Measurements from ENCODE around the gene ASB7. TPM values are rescaled to one million over a fixed set of nuclear protein-coding genes. Genes with fewer than 3 reads are reported as not detected.

ASB7 gene
- total and polyA plus RNA-seq, 2 donors: 6.5 to 10.6 TPM

DNA sequence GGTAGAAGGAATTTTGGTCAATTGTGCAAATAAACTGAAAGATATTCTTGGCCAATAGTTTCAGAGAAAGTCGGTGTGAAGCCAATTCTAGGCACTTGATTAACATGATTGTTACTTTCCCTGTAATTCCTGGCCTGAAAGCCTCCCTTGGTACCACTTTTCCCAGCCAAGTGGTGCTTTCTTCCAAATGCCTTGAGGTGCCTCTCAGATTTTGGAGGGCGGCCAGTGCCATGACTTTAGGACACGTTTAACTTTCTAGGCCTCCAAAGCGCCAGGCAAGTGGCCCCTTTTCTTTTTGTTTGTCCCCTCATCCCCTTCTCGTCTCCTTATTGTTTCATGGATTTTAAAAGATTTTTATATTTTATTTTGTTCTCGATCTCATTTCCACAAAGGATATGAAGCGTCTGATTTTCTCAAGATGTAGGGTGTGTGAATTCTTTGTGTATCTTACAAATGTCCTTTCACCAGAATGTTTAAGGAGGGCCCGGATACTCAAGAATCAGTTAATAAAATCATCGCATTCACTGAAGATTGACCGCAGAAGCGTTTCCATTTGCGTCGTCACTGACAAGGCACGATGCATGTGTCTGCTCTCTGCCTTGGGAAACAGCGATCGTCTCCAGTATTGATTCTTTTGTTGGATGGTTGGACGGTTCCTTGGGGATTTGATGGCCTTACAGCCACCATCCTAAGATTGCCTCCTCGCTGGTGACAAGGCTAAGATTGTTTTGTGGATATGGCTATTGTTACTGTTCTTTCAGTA lies 87.8 kb downstream of the ASB7 start:
- WGBS: 94% methylated on average over 18 of the region's 18 CpGs
- Histone ChIP-seq H3K27ac (ENCODE audit: low read depth in 1 of 2, low read length in 1 of 2) (no peak overlapping the region), H3K9me3 (ENCODE audit: control insufficient read depth in 2 of 2, insufficient read depth in 1 of 2, low read length in 1 of 2) (no peaks in the 10 kb centered on the region), H3K36me3 (ENCODE audit: control insufficient read depth in 2 of 2, insufficient read depth in 2 of 2, low read length in 1 of 2) (no peaks in the 10 kb centered on the region), H3K27me3 (ENCODE audit: control insufficient read depth in 2 of 2, insufficient read depth in 1 of 2, low read length in 1 of 2) (no peaks in the 10 kb centered on the region), H3K4me1 (ENCODE audit: control insufficient read depth in 2 of 2, insufficient read depth in 2 of 2, low read length in 2 of 2) (no peaks in the 10 kb centered on the region), H3K4me3 (ENCODE audit: low read length in 2 of 2) (no peak overlapping the region)
- DNase-seq (ENCODE audit: low read depth in 6 of 9, low spot score in 9 of 9): no peak

GRCh38 chr15:100690795-100691158 lies 88.4 kb downstream of the ASB7 start:
- no peaks in the 10 kb centered on the region for H3K36me3 ChIP-seq (ENCODE audit: control insufficient read depth in 2 of 2, insufficient read depth in 2 of 2, low read length in 1 of 2)
- DNase-seq (ENCODE audit: low read depth in 6 of 9, low spot score in 9 of 9): no peak
- no peak overlapping the region for H3K27ac ChIP-seq (ENCODE audit: low read depth in 1 of 2, low read length in 1 of 2)
- no peaks in the 10 kb centered on the region for H3K4me1 ChIP-seq (ENCODE audit: control insufficient read depth in 2 of 2, insufficient read depth in 2 of 2, low read length in 2 of 2)
- H3K27me3 ChIP-seq (ENCODE audit: control insufficient read depth in 2 of 2, insufficient read depth in 1 of 2, low read length in 1 of 2): no peaks in the 10 kb centered on the region
- no peaks in the 10 kb centered on the region for H3K9me3 ChIP-seq (ENCODE audit: control insufficient read depth in 2 of 2, insufficient read depth in 1 of 2, low read length in 1 of 2)
- H3K4me3 ChIP-seq (ENCODE audit: low read length in 2 of 2): no peak overlapping the region

- DNase-seq (ENCODE audit: low read depth in 6 of 9, low spot score in 9 of 9): no peak
- no peak overlapping the region for H3K27ac ChIP-seq (ENCODE audit: low read depth in 1 of 2, low read length in 1 of 2)
- no peaks in the 10 kb centered on the region for H3K36me3 ChIP-seq (ENCODE audit: control insufficient read depth in 2 of 2, insufficient read depth in 2 of 2, low read length in 1 of 2)
These were observed 88.9 kb downstream of the ASB7 start for GRCh38 chr15:100691321-100691720.

DNA sequence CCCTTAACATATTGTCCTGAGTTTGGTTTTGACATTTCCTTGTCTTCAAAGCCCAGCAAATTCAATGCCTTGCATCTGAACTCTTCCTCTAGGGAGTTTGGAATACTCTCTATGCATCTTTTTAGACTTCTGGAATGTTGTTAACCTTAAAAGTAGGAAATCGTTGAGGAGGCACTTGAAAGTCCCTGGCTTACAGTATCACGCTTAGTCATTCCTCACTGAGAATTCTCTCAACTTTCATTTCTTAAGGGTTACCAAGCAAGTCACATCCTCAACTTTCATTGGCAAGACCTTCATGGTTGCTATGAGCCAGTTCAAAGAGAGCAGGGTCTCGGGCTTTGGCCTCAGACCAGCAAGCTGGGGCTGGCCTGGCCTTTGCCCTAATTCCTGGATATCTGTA lies 89.9 kb downstream of the ASB7 start:
- no peak overlapping the region for H3K27ac ChIP-seq (ENCODE audit: low read depth in 1 of 2, low read length in 1 of 2)
- no peaks in the 10 kb centered on the region for H3K36me3 ChIP-seq (ENCODE audit: control insufficient read depth in 2 of 2, insufficient read depth in 2 of 2, low read length in 1 of 2)
- no peaks in the 10 kb centered on the region for H3K4me1 ChIP-seq (ENCODE audit: control insufficient read depth in 2 of 2, insufficient read depth in 2 of 2, low read length in 2 of 2)
- no peaks in the 10 kb centered on the region for H3K9me3 ChIP-seq (ENCODE audit: control insufficient read depth in 2 of 2, insufficient read depth in 1 of 2, low read length in 1 of 2)
- DNase-seq (ENCODE audit: low read depth in 6 of 9, low spot score in 9 of 9): no peak
- WGBS: 91% methylated on average over 3 of the region's 3 CpGs
- H3K4me3 ChIP-seq (ENCODE audit: low read length in 2 of 2): no peak overlapping the region
- H3K27me3 ChIP-seq (ENCODE audit: control insufficient read depth in 2 of 2, insufficient read depth in 1 of 2, low read length in 1 of 2): no peaks in the 10 kb centered on the region

More at GRCh38 chr15:100691321-100691720, 88.9 kb downstream of the ASB7 start:
- Histone ChIP-seq H3K4me3 (ENCODE audit: low read length in 2 of 2) (no peak overlapping the region), H3K27me3 (ENCODE audit: control insufficient read depth in 2 of 2, insufficient read depth in 1 of 2, low read length in 1 of 2) (no peaks in the 10 kb centered on the region), H3K4me1 (ENCODE audit: control insufficient read depth in 2 of 2, insufficient read depth in 2 of 2, low read length in 2 of 2) (no peaks in the 10 kb centered on the region), H3K9me3 (ENCODE audit: control insufficient read depth in 2 of 2, insufficient read depth in 1 of 2, low read length in 1 of 2) (no peaks in the 10 kb centered on the region)
- 96% methylated on average over 4 of the region's 4 CpGs for WGBS

- DNase-seq (ENCODE audit: low read depth in 6 of 9, low spot score in 9 of 9): no peak
- Histone ChIP-seq H3K27me3 (ENCODE audit: control insufficient read depth in 2 of 2, insufficient read depth in 1 of 2, low read length in 1 of 2) (no peaks in the 10 kb centered on the region), H3K27ac (ENCODE audit: low read depth in 1 of 2, low read length in 1 of 2) (no peak overlapping the region), H3K36me3 (ENCODE audit: control insufficient read depth in 2 of 2, insufficient read depth in 2 of 2, low read length in 1 of 2) (no peaks in the 10 kb centered on the region), H3K9me3 (ENCODE audit: control insufficient read depth in 2 of 2, insufficient read depth in 1 of 2, low read length in 1 of 2) (no peaks in the 10 kb centered on the region), H3K4me3 (ENCODE audit: low read length in 2 of 2) (no peak overlapping the region), H3K4me1 (ENCODE audit: control insufficient read depth in 2 of 2, insufficient read depth in 2 of 2, low read length in 2 of 2) (no peaks in the 10 kb centered on the region)
- 94% methylated on average over 7 of the region's 7 CpGs for WGBS
These were observed 90.3 kb downstream of the ASB7 start for GRCh38 chr15:100692671-100693070.

DNA sequence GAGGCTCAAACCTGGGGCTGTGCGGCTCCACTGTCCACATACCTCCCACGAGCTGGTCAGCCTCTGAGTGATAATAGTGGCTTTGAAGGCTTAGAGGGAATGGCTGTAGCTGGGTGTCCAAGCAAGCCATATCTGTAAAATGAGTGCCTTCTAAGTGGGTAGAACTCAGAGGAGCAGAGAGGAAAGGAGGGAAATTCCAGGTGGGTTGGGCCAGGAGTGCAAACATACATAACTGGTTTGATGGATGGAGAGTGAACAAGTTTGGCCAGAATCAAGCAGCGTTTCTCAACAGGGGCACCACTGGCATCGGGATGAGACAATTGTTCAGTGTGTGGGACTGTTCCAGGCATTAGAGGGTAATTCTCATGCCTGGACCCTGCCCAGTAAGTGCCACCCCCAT lies 91.1 kb downstream of the ASB7 start:
- Histone ChIP-seq H3K36me3 (ENCODE audit: control insufficient read depth in 2 of 2, insufficient read depth in 2 of 2, low read length in 1 of 2) (no peaks in the 10 kb centered on the region), H3K9me3 (ENCODE audit: control insufficient read depth in 2 of 2, insufficient read depth in 1 of 2, low read length in 1 of 2) (no peaks in the 10 kb centered on the region), H3K27me3 (ENCODE audit: control insufficient read depth in 2 of 2, insufficient read depth in 1 of 2, low read length in 1 of 2) (no peaks in the 10 kb centered on the region), H3K4me3 (ENCODE audit: low read length in 2 of 2) (no peak overlapping the region), H3K27ac (ENCODE audit: low read depth in 1 of 2, low read length in 1 of 2) (no peak overlapping the region), H3K4me1 (ENCODE audit: control insufficient read depth in 2 of 2, insufficient read depth in 2 of 2, low read length in 2 of 2) (no peaks in the 10 kb centered on the region)
- DNase-seq (ENCODE audit: low read depth in 6 of 9, low spot score in 9 of 9): no peak
- WGBS: 88% methylated on average over 4 of the region's 4 CpGs

DNA sequence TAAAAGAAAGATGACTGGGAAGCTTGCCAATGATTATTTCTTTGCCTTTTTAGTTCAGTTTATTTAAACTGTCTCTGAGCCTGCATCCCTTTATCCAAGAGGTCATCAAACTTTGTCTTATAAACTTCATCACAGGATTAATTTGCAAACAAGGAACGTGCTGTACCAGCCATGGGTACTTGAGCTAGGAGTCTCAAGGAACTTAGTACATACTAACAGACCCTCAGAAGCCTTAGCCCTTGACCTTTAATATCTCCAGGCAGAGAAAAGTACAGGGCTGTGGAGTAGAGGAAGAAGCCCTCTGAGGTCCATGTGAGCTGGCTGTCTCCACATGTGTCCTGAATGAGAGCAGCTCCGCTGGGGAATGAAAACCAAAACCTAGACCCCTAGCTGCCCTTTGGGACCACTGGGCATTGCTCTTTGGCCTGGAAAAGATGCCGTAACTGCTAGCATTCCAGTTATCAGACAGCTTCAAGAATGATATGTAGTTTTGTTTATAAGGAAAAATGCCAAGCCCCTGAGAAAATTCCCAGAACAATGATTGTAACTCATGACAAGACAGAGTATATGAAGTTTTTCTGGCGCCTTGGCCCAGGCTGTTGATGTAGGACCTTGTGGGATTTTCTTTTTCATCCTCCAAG lies 92.1 kb downstream of the ASB7 start:
- DNase-seq (ENCODE audit: low read depth in 6 of 9, low spot score in 9 of 9): no peak
- 90% methylated on average over 4 of the region's 4 CpGs for WGBS

DNA sequence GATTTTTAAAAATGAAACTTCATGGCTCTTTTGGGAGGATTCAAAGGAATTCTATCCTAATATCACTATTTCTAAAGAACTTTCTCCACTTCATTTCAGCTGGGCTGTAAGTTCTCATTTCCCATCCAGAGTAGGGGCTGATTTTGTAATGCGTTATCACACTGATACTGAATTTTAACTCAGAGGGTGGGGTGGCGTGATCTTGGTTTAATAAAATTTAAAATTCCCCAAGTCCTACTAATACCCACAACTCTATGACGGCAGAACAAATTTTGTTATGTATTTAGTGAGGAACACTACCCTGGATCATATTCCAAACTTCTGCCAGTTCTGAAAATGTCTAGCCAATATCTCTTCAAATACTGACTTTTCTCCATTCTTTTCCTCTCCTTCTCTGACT lies 92.7 kb downstream of the ASB7 start:
- H3K27ac ChIP-seq (ENCODE audit: low read depth in 1 of 2, low read length in 1 of 2): no peak overlapping the region
- no peaks in the 10 kb centered on the region for H3K36me3 ChIP-seq (ENCODE audit: control insufficient read depth in 2 of 2, insufficient read depth in 2 of 2, low read length in 1 of 2)
- H3K4me3 ChIP-seq (ENCODE audit: low read length in 2 of 2): no peak overlapping the region
- no peak for DNase-seq (ENCODE audit: low read depth in 6 of 9, low spot score in 9 of 9)
- H3K4me1 ChIP-seq (ENCODE audit: control insufficient read depth in 2 of 2, insufficient read depth in 2 of 2, low read length in 2 of 2): no peaks in the 10 kb centered on the region
- no peaks in the 10 kb centered on the region for H3K9me3 ChIP-seq (ENCODE audit: control insufficient read depth in 2 of 2, insufficient read depth in 1 of 2, low read length in 1 of 2)
- WGBS: 96% methylated on average over 3 of the region's 3 CpGs
- no peaks in the 10 kb centered on the region for H3K27me3 ChIP-seq (ENCODE audit: control insufficient read depth in 2 of 2, insufficient read depth in 1 of 2, low read length in 1 of 2)

More for the DNA sequence above, 92.1 kb downstream of the ASB7 start:
- no peaks in the 10 kb centered on the region for H3K36me3 ChIP-seq (ENCODE audit: control insufficient read depth in 2 of 2, insufficient read depth in 2 of 2, low read length in 1 of 2)
- no peak overlapping the region for H3K27ac ChIP-seq (ENCODE audit: low read depth in 1 of 2, low read length in 1 of 2)
- H3K4me1 ChIP-seq (ENCODE audit: control insufficient read depth in 2 of 2, insufficient read depth in 2 of 2, low read length in 2 of 2): no peaks in the 10 kb centered on the region
- no peak overlapping the region for H3K4me3 ChIP-seq (ENCODE audit: low read length in 2 of 2)
- no peaks in the 10 kb centered on the region for H3K27me3 ChIP-seq (ENCODE audit: control insufficient read depth in 2 of 2, insufficient read depth in 1 of 2, low read length in 1 of 2)
- H3K9me3 ChIP-seq (ENCODE audit: control insufficient read depth in 2 of 2, insufficient read depth in 1 of 2, low read length in 1 of 2): no peaks in the 10 kb centered on the region

GRCh38 chr15:100696452-100696851 lies 94.1 kb downstream of the ASB7 start:
- Histone ChIP-seq H3K27me3 (ENCODE audit: control insufficient read depth in 2 of 2, insufficient read depth in 1 of 2, low read length in 1 of 2) (no peaks in the 10 kb centered on the region), H3K27ac (ENCODE audit: low read depth in 1 of 2, low read length in 1 of 2) (no peak overlapping the region), H3K36me3 (ENCODE audit: control insufficient read depth in 2 of 2, insufficient read depth in 2 of 2, low read length in 1 of 2) (no peaks in the 10 kb centered on the region), H3K4me3 (ENCODE audit: low read length in 2 of 2) (no peak overlapping the region), H3K4me1 (ENCODE audit: control insufficient read depth in 2 of 2, insufficient read depth in 2 of 2, low read length in 2 of 2) (no peaks in the 10 kb centered on the region), H3K9me3 (ENCODE audit: control insufficient read depth in 2 of 2, insufficient read depth in 1 of 2, low read length in 1 of 2) (no peaks in the 10 kb centered on the region)
- DNase-seq (ENCODE audit: low read depth in 6 of 9, low spot score in 9 of 9): no peak
- 95% methylated on average over 3 of the region's 3 CpGs for WGBS
